Kidney (tissue), 14 donors: Measurements from ENCODE around the gene PMPCA. TPM values are rescaled to one million over a fixed set of nuclear protein-coding genes. Genes with fewer than 3 reads are reported as not detected.

Experiments used
- DNase-seq, 5 donors: peaks; one replicate each; pipeline ENCODE4 v3.0.0-alpha.2; 2013 to 2020
- FAIRE-seq: peaks from 2 replicates; lab custom pipeline; 2012; peaks lifted over from hg19 to GRCh38; lab: Jason Lieb, UNC
- H3K27ac ChIP-seq, 2 donors: one replicate each; pipeline ENCODE4 v1.7.0; 2013; ENCODE audit warnings: low read depth in 2 of 2, low read length in 2 of 2, inconsistent platforms in 1 of 2
- H3K27me3 ChIP-seq: one replicate; pipeline ENCODE4 v1.7.1; 2013; ENCODE audit warnings: low read length, inconsistent platforms; ENCODE audit not compliant: control insufficient read depth, insufficient read depth
- H3K36me3 ChIP-seq, 3 donors: one replicate each; pipeline versions ENCODE4 v1.7.0 to v1.7.1; 2013; ENCODE audit warnings: low read length in 3 of 3, control low read depth in 1 of 3, inconsistent platforms in 1 of 3; ENCODE audit not compliant: insufficient read depth in 3 of 3, control insufficient read depth in 2 of 3
- H3K4me1 ChIP-seq, 3 donors: one replicate each; pipeline versions ENCODE4 v1.7.0 to v1.7.1; 2013; ENCODE audit warnings: low read length in 3 of 3, inconsistent platforms in 1 of 3, low read depth in 1 of 3; ENCODE audit not compliant: control insufficient read depth in 2 of 3, insufficient read depth in 2 of 3
- H3K4me3 ChIP-seq, 3 donors: one replicate each; pipeline versions ENCODE4 v1.7.0 to v1.8.1; 2013; ENCODE audit warnings: low read length in 3 of 3, control low read depth in 1 of 3, inconsistent platforms in 1 of 3
- H3K9ac ChIP-seq, 3 donors: one replicate each; pipeline versions ENCODE4 v1.7.0 to v1.7.1; 2013; ENCODE audit warnings: low read length in 3 of 3, control low read depth in 1 of 3, inconsistent platforms in 1 of 3
- H3K9me3 ChIP-seq, 3 donors: one replicate each; pipeline versions ENCODE4 v1.7.0 to v1.7.1; 2013; ENCODE audit warnings: low read length in 3 of 3, control low read depth in 1 of 3, inconsistent platforms in 1 of 3; ENCODE audit not compliant: control insufficient read depth in 2 of 3, insufficient read depth in 1 of 3
- CTCF ChIP-seq: IDR thresholded peaks from 3 replicates; pipeline ENCODE4 v1.5.1; 2012; ENCODE audit warnings: mild to moderate bottlenecking, moderate library complexity, borderline replicate concordance; ENCODE audit not compliant: insufficient read depth; ENCODE audit errors: extremely low read depth
- intact Hi-C: fragments of 100-400 bp; cut with DNase I; formaldehyde crosslinking; loops from one replicate; pipeline ENCODE4 v1.11.1; 2022
- polyA plus RNA-seq: library from polyadenylated mRNA; stranded (reverse); fragments of 350-450 nt; fragmentation: Illumina TruSeq; extraction: RNeasy Lipid Tissue Mini Kit (QIAGEN cat#74804); gene quantifications from one replicate; pipeline ENCODE4 v1.2.3, GENCODE V29; 2014; ENCODE audit warnings: low read depth, low replicate concordance; ENCODE audit not compliant: insufficient read depth
- total RNA-seq: library from RNA; stranded (reverse); fragmentation: NEBNext Ultra II Directional; extraction: Animal tissue kit (Norgen Biotek cat#: 25700); gene quantifications from one replicate; pipeline ENCODE4 v1.2.1, GENCODE V29; 2021
- donor health status: control.
- donor health status: control.
- donor health status: control.
- donor health status: control.
- donor health status: control.
- donor health status: DM: yes; HTN: yes; CAD: no.
- donor health status: Normal renal cell carcinoma (clear cell type).

PMPCA gene
- total and polyA plus RNA-seq, 2 donors from 2014 or later: 45.6 to 50.1 TPM

GRCh38 chr9:136433849-136434579, 23.6 kb downstream of the PMPCA start:
- peak in 1 of 5 donors; percentile 73 for DNase-seq

DNA sequence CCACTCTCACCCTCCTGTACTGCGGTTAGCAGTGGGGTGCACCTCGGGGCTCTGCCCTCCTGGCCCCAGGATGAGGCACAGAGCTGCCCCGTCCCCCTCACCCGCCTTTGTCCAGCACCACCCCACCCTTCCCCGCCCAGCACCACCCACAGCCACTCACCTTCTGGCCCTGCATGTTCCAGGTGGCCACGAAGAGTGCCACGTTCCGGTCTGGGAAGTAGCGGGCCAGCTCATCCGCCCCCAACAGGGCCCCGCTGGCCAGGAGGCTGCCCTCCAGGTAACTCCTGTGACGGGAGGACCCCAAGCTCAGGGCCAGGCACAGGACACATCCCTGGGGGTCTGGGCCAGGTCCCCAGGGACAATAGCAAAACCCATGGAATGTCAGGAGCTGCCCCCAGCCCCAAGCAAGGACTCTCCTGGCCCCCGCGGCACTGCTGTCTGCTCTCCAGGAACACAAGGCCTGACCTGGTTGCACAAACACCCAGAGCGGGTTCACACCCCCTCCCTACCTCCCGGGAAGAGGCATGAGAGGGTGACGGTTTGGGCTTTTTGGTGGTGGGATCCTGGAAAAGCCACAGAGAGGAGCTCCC, 24.2 kb downstream of the PMPCA start:
- peaks cover 0 to 4% (median 0%) of the 10 kb centered on the region in 3 donors for H3K36me3 ChIP-seq
- H3K9me3 ChIP-seq: no peaks in the 10 kb centered on the region
- H3K9ac ChIP-seq: no peak overlapping the region
- FAIRE-seq: no peak
- no peak for TF ChIP-seq CTCF
- H3K4me1 ChIP-seq: peaks cover 0 to 11% (median 0%) of the 10 kb centered on the region in 3 donors
- no peak overlapping the region for H3K4me3 ChIP-seq
- DNase-seq: peak in 1 of 5 donors; percentile 66
- intact Hi-C loops: no loop called here
- H3K27ac ChIP-seq: no peak overlapping the region
- no peaks in the 10 kb centered on the region for H3K27me3 ChIP-seq

More at GRCh38 chr9:136433849-136434579, 23.6 kb downstream of the PMPCA start:
- H3K9ac ChIP-seq: no peak overlapping the region
- H3K4me3 ChIP-seq: no peak overlapping the region
- H3K27ac ChIP-seq: no peak overlapping the region
- intact Hi-C loops: no loop called here
- H3K9me3 ChIP-seq: no peaks in the 10 kb centered on the region
- peaks cover 0 to 4% (median 0%) of the 10 kb centered on the region in 3 donors for H3K36me3 ChIP-seq
- no peak for TF ChIP-seq CTCF
- no peaks in the 10 kb centered on the region for H3K27me3 ChIP-seq
- H3K4me1 ChIP-seq: peaks cover 0 to 11% (median 0%) of the 10 kb centered on the region in 3 donors
- no peak for FAIRE-seq

DNA sequence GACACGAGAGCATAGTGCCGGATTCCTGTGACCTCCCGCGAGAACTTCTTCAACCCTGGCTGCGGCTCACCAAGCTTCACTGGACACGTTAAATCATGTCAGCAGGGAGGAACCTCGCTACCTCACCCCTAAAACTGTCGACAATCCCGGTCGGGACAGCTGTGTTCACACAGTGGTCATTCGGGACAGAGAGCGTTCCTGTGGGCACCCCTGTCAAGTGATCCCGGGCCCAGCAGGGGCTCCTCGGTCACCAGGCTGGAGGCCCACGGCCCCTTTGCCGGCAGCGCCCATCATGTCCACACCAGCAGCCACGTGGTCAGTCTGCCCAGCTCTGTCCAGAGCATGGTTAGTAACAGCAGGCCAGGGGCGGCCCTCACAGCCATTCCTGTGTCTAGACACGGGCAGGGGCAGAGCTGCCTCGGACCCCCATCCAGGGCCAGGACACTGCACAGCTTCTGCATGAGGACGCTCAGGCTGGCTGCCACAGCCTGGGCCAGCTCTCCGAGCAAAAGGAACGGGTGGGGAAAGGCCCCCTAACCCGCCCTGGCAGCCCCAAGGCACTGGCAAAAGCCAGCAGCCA, 25.7 kb downstream of the PMPCA start:
- Histone ChIP-seq H3K9ac (no peak overlapping the region), H3K36me3 (peaks cover 0 to 2% (median 0%) of the 10 kb centered on the region in 3 donors), H3K27me3 (no peaks in the 10 kb centered on the region), H3K4me3 (no peak overlapping the region), H3K4me1 (peaks cover 0 to 15% (median 4%) of the 10 kb centered on the region in 3 donors), H3K9me3 (no peaks in the 10 kb centered on the region), H3K27ac (no peak overlapping the region)
- DNase-seq (peak in 4 of 5 donors; percentile 11 to 75 (median 24)), FAIRE-seq (no peak)
- intact Hi-C loops: no loop called here
- no peak for TF ChIP-seq CTCF
